Measurements from ENCODE around the gene CLEC14A. TPM values are rescaled to one million over a fixed set of nuclear protein-coding genes. Genes with fewer than 3 reads are reported as not detected.

The CLEC14A gene
- total RNA-seq (2022; extraction: Qiagen RNA extraction; ENCODE audit: low read depth) = not detected in 5 replicates

GRCh38 chr14:38255673-38256532, at the start of gene CLEC14A:
Gene CLEC14A, minus strand, starts transcription at chr14:38256093. Its CDS starts 71 bp downstream, at chr14:38256022.

GRCh38 chr14:38207736-38208617, 47.9 kb downstream of the CLEC14A start, which contains the start of gene SSTR1:
Gene SSTR1, plus strand, starts transcription at chr14:38207904. Its CDS starts 1,486 bp downstream, at chr14:38209390.

Other genes with a start within 250 kb of the CLEC14A start
- gene SSTR1, start 48.2 kb downstream of the CLEC14A start, total RNA-seq (2022; extraction: Qiagen RNA extraction; ENCODE audit: low read depth) = not detected in 5 replicates